GM21576 (cell line): Measurements from ENCODE around the gene KCNIP4.

Source experiments
- ATAC-seq: cut with Tn5 transposase; IDR thresholded peaks from one replicate; pipeline ENCODE4 v1.9.1; 2021; ENCODE audit warnings: mild to moderate bottlenecking, moderate library complexity; ENCODE audit not compliant: unreplicated experiment

Gene KCNIP4

DNA sequence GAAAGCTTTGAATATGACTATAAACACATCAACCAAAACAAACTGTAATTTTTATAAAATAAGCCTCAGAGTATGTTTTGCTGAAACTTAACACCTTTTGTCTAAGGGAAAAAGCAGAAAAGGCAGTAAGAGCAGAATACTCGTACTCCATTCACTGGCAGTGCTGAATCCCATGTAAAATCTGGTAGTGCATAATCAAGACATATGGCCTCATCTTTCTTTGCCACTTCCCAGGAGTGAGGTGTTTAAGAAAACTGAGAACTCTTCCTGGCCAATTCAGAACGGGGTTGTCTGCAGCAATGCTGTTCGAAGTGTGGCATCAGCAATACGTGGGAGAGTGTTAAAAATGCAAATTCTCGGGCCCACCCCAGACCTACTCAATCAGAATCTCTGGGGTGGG, 946.3 kb downstream of the KCNIP4 start:
- no peak for ATAC-seq

DNA sequence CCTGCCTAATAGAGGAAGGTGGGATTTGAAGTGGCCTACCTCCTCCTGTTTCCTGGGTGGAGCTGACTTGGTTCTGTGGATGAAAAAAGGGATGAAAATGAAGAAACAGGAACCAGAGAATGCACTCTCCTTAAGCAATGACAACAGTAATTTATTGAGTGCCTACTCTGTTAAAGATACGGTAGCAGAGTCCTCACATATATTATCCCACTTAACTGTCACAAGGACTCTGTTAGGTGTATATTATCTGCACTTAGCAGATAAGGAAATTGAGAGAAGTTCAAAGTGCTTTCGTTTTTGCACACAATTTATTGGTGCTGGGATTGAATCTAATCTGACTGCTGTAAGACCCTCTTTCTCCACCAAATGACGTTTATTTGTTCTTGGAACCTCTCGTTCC, 947.1 kb downstream of the KCNIP4 start:
- ATAC-seq = no peak

DNA sequence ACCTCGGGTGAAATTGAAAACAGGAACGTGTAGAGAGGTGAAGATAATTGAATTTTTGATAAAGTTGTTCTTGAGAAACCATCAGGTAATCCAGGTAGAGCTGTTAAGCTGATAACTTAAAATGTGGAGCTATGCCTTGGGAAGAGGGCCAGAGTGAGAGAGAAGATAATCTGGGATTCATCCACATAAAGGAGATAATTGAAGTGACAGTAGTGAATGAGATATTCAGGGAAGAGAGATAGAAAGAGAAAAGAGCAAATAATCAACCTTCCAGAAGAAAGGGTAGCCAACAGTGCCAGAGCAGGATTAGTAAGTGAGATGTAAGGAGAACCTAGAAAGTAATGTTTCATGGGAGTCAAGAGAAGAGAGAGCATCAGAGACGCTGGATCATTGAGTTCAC, 950.7 kb downstream of the KCNIP4 start:
- no peak for ATAC-seq

DNA sequence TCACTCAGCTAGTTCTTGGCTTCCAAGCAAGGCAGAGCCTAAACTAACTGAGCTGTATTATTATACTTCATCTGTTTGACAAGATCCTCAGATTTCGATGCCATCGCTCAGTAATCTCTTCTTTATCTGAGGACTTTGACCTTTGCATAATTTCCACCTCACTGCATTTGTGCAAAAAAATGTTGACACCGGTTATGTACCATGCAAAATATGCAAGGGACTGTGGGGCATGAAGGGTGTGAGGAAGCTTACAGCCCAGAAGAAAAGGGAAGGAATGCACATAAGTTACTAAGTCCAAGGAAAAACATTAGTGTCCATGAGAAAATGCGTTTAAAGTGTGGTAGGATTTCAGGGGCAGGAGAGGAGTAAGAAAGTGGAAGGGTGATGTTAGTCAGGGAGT, 953.0 kb downstream of the KCNIP4 start:
- no peak for ATAC-seq

DNA sequence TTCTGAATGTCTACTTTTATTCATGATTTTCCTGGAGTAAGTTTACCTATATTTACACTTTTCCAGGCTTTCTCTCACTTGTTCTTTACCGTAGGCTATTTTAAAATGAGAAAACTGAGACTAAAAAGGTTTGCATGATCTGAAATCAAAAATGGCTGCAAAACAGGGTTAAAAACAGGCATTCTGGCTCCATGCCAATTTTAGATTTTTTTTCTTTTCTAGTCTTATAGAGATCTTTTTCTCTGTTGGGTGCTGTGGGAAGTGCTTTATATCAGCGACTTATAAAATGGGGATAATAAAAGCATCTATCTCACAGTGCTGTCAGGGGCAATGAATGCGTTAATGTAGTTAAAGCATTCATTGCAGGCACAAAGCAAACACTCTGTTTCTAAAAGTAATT, 953.6 kb downstream of the KCNIP4 start:
- no peak for ATAC-seq

DNA sequence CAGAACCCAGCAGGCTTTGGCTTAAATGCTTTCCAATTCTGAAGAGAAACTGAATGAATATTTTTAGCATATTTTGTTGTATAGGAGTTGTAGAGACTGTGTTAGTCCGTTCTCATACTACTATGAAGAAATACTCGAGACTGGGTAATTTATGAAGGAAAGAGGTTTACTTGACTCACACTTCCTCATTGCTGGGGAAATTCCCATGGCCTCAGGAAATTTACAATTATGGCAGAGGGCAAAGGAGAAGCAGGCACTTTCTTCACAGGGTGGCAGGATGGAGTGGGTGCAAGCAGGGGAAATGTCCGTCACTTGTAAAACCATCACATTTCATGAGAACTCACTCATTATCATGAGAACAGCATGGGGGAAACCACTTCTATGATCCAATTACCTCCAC, 956.6 kb downstream of the KCNIP4 start:
- no peak for ATAC-seq

DNA sequence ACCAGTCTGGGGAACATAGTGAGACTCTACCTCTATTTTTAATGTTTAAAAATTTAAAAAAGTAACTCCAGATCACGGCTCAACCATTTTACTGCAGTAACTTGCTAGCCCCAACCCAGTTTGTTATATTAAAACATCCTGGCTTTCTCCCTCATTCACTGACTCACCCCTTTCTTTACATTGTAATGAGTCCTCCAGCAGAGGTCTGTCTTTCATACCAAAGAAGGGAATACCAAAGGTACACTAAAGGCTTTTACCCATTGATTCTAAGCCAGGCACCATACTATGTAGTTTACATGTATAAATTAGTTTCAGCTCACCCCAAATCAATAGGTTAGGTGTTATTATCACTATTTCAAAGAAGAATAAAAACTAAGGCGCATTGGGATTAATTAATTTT, 961.4 kb downstream of the KCNIP4 start:
- no peak for ATAC-seq

DNA sequence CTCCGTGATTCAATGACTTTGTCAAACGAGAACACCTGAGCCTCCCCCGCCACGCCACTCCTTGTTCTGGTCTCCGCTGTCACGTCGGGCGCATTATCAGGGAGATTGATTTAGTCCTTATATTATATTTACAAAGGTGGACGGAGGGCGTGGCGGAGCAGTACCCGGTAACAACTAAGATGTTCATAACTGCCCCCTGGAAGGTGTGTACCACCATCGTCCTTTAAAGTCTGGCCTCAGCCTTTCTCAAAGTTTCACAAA, 964.1 kb downstream of the KCNIP4 start:
- ATAC-seq = no peak

DNA sequence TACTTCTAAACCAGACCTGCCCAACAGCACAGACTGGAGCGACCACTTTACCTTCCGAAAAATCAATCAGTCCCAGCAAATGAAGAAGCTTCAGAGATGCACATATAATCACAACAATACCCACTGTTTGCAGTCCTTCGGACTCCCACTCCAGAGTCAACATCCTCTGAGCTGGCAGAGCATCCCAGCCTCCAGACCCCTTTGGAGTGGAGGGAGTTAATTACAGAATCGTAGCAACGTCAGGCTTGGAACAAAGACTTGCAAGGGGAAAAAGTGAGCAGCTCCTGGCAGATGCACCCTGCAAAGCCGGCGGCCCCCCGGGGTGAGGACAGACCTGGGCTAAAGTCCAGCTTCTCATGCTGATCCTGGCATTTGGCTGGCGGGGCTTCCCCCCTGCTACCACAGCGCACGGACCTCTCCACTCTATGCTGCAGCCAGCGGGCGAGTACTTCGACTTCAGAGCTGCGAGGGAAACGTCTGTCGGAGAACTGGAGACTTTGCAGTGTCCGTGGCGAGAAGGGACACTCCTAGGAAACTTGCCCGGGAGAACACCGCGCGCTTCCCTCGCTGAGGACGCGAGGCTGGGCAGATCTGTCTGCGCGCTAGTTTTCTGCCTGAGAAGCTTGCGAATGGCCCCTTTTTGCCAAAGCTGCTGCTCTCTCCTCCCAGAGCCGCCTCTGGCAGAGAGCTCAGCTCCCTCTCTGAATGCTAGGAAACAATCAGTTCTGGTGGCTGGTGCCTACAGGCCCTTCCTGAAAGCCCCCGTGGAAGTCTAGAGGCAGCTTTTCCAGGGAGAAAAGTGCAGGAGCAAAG, 964.6 kb downstream of the KCNIP4 start:
- no peak for ATAC-seq

DNA sequence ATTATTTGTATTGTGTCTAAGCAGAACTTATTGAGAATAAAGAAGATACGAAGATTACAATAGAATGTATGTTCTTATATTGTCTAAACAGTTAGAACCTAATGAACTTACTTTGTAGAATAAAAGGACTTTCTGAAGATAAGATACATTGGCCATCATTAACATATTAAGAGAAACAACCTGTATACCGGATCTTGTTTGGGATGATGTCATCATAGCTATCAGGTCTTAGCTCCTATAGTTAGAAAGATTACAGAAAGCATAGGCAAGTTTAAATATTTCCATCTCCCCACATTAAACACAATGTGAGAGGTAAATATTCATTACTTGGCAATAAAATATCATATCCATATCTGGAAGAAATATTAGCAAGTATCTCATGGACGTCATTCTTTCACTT, 966.0 kb downstream of the KCNIP4 start:
- ATAC-seq = no peak

DNA sequence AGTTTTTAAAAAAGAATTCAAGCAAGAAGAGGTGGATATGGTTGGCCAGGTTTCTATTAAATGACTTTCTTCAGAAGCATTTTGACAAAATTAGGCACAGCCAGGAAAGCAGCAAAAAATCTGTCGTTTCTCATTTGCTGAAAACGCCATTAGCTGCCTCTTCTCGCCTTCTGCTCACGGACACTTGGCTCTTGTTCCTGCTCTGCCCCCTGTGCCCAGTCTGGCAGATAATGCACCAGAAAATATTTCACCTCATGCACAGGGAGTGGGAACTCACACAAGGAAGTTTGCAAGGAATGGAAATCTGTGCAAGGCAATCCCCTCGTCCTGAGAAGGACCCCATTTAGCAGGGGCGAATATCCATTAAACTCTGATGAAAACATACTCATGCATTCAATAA, 988.3 kb downstream of the KCNIP4 start:
- ATAC-seq = no peak

DNA sequence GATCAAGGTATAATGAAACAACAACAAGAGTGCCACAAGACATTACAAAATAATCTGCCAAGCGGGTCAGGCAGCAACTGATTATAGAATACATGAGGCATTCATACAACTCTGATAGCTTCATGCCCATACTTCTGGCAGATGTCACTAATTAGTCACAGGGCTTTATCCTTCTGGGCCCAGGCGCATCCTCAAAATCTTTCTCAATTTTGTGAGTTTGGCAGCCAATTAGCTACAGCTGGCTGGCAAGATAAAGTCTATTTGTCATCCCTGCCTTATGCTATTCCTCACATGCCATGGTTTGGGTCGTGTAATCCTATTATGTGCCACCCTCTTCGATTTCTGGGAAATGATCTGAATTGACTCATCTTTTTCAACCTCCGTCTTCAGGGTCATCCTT, 994.0 kb downstream of the KCNIP4 start:
- ATAC-seq = no peak

DNA sequence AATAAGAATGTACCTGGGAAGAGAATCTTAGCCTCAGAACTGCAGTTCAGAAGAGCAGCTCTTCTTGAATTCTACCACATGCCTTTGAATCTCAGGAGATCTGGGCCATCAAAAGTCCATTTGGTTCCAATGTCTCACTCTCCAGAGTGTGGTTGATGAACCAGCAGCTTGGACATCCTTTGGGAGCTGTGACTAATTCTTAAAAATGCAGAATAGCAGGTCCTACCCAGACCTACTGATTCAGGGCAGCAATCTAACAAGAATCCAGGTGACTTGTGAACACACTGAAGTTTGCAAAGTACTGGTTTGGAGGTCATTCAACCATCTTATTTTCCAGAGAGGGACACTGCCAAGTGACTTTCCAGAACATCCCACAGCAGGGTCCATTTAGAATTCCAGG, 1003.6 kb downstream of the KCNIP4 start:
- no peak for ATAC-seq

DNA sequence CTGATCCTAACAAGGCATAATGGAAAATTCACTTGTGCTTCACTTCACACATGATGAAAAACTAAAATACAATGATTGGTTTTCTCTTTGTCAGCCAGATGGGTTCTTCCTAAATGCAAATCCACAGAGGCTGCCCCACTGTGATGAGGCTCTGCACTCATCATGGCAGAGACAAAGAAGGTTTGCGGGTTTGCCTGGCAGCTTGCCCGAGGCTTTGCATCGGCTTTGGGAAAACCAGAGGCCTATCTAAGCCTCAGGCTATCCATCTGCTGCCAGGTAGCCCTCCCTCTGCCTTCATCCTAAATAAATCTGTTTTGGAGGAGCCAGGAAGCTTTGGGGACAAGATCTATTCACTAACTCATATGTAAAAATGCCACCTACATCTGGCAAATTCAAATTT, 1004.1 kb downstream of the KCNIP4 start:
- ATAC-seq = no peak

DNA sequence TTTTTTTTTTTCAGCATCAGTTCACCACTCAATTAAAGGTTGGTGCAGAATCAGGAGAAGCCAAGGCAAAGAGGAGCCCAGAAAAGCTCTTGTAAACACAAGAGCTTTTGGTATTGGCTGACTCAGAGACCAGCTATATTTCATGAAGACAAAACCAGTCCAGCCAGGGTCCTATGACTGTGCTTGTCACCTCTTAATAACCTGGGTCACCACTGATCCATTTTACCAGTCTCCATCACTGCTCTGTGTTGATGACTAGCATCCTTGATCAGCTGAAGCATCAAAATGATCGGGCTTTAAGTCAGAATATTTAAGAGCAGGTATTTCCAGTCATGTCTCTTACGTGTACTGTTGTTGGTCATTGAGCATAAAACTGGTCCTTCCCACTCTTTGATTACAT, 1010.4 kb downstream of the KCNIP4 start:
- no peak for ATAC-seq

DNA sequence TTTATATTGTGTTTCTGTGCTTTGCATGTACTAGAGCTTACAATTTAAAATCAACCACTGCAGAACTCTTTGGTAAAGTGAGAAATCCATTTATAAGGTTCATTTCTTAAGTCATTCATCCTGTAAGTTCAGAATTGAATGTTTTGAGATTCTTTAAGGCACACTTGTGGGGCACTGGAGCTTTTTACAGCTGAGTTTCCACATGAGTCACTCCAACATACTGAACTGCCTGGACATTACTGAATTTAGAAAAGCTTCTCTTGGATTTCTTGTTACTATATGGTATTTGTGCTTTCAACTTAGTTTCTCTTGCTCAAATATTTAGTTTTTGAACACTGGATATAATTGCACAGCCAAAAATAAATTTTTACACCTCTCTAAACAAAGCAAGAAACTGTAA, 1022.0 kb downstream of the KCNIP4 start:
- ATAC-seq = no peak

DNA sequence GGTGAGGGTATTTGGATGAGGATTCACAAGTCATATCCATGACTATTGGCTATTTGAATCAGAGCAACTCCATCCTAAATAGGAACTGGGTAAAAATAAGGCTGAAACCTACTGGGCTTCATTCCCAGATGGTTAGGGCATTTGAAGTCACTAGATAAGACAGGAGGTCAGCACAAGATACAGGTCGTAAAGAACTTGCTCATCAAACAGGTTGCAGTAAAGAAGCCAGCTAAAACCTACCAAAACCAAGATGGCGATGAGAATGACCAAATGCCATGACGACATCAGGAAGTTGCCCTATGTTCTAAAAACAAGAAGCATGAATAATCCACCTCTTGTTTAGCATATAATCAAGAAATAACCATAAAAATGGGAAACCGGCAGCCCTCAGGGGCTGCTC, 1023.4 kb downstream of the KCNIP4 start:
- no peak for ATAC-seq

DNA sequence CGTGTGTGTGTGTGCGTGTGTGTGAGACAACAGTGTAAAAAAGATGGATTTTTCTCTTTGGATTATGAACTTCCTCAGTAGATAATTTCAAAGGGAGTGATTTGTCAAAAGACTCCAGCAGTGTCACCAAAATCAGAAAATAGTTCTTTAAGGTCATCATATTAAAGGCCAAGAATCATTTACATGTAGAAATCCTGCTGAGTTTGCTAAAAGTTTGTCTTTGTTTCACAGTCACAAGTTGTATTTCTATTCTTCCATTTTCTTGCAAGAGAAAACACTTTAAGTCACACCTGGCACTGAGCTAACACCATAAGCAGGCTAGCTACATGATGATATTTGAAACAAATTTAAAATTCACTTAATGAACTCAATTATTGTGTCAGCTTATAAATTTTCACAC, 1025.6 kb downstream of the KCNIP4 start:
- no peak for ATAC-seq

DNA sequence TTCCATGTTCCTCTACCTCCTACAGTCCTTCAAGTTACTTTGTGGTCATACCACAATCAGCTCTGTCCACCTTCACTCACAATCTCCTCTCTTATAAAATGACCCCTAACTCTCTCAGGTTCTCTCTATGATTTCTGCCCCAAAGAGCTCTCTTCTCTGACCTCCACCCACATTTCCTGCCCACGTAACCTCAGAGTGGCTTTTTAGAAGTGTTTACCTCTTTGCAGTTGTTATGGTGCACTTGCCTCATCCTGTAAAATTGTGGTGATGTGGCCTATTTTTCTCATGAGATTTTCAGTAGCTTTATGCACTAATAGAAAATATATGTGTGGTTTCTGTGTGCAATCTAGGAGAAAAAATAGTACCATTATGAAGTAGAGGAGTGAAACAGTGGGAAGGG, 1032.5 kb downstream of the KCNIP4 start:
- ATAC-seq = no peak

DNA sequence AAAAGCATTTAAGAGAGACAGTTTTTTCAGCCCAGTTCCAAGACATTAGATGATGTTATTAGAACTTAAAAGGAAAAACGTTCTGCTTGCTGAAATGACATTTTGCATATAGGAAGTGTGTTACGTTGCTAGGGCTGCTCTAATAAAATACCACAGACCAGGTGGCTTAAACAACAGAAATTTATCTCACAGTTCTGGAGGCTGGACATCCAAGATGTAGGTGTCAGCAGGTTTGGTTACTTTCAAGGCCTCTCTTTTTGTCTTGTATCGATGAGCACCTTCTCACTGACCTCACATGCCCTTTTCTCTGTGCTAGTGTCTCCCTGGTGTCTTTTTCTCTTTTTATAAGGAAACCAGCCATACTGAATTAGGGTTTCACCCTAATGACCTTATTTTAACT, 1043.6 kb downstream of the KCNIP4 start:
- ATAC-seq = no peak

DNA sequence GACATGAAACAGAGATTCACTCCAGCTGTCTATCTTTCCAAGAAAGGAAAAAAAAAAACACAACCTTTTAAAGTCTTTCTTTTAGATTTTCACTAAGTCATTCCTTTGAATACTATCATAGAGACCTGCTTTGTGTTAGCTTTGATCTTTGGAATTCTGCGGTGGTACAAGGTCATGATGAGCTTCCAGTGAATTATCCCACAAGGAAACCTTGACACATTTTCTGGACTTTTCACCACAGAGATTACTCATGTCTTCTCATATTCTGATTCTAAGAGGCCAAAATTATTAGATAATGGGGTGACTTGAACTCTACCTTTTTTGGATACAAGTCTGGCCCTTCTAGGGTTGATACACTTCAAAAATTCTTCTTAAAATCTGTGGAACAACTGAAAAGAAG, 1046.7 kb downstream of the KCNIP4 start:
- ATAC-seq = no peak

DNA sequence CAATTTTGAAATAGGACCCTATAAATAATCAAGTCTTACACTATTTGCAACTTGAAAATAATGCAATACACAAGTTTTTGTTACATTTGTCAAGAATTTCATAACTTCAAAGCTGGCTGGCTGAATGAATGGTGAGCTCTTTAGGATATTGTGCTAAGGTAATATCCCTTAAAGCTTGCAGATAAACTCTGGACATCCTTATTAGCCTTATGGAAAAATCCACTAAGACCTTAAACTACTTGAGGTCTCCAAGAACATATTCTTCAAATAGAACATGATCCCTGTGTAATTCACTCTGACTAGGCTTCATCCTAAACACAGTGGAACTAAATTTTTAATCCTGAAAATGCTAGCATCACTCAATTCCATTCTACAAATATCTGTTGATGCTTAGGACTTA, 1049.0 kb downstream of the KCNIP4 start:
- no peak for ATAC-seq

DNA sequence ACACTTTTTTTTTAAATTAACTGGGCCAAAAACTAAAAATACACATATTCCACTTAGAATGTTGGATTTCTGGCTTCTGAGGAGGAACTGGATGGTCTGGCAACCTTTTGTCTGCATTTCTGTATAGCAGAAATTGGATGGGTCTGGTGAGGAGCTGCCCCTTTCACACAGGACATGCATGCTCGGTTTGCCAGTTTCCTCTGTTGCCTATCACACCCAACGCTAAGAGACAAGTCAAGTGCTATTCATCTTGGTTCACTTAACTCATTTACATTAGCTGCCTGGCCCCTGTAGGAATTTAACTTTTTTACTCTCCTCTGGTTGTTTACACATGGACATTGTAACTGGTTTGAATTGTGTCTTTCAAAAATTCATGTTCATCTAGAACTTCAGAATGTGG, 1052.6 kb downstream of the KCNIP4 start:
- ATAC-seq = no peak

DNA sequence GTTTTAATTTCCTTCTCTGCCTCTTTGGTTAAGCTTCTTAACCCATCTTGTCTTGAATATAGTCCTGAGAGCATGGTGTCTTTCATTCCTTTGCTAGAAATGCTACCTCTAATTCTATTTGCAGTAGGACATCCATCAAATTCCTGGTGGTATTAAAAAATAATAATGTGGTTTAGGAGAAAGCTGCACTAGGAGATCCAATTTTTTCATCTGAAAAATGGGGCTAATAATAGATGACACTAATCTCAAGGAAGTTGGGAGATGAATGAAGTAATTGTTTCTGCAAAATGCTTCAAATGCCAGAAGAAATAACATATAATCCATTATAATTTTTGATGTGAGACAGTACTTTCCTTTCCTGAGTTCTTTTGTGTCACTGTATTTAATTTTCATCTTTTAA, 1053.4 kb downstream of the KCNIP4 start:
- no peak for ATAC-seq
